ENCODE results near the gene SLC4A3.

DNA sequence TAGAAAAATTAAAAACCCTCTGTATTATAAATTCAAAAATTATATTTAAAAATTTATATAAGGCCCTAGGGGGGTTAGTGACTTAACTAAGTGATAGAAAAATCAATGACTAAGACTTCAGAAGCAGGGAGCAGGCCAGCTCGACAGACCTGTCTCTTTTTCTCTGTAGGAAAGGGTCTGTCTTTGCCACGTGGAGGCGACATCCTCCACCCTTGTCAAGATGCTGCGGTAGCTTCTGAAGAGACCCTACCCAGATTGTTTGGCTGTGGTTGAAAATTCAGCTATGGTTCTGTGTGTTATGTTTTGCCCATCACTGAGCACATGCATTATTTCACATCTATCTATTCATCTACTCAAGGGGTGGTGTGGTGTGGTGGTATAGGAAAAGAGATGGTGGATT is 8.2 kb upstream of the SLC4A3 start:
- TF ChIP-seq, protein P1, sequence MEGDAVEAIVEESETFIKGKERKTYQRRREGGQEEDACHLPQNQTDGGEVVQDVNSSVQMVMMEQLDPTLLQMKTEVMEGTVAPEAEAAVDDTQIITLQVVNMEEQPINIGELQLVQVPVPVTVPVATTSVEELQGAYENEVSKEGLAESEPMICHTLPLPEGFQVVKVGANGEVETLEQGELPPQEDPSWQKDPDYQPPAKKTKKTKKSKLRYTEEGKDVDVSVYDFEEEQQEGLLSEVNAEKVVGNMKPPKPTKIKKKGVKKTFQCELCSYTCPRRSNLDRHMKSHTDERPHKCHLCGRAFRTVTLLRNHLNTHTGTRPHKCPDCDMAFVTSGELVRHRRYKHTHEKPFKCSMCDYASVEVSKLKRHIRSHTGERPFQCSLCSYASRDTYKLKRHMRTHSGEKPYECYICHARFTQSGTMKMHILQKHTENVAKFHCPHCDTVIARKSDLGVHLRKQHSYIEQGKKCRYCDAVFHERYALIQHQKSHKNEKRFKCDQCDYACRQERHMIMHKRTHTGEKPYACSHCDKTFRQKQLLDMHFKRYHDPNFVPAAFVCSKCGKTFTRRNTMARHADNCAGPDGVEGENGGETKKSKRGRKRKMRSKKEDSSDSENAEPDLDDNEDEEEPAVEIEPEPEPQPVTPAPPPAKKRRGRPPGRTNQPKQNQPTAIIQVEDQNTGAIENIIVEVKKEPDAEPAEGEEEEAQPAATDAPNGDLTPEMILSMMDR (conservative IDR thresholded peaks at IDR 0.05) = no peak
- no peak for TF ChIP-seq ZFX (IDR thresholded peaks at IDR 0.05)
